DOHH2 (cell line): Measurements from ENCODE around the gene GBGT1.

Experiments
- CTCF ChIP-seq: fragments of 200-600 bp; sonication (generic); IDR thresholded peaks from one replicate; pipeline ENCODE4 v1.5.1; 2014; ENCODE audit warnings: antibody characterized with exemption, mild to moderate bottlenecking, low read depth, low read length; ENCODE audit not compliant: poor library complexity, severe bottlenecking
- EZH2phosphoT487 ChIP-seq: fragments of 200-600 bp; sonication (generic); IDR thresholded peaks from 2 replicates; pipeline ENCODE4 v1.6.1; 2017; ENCODE audit warnings: borderline replicate concordance, mild to moderate bottlenecking, antibody characterized with exemption, low read length, moderate library complexity, mixed read lengths

- TF ChIP-seq CTCF (no peak), EZH2phosphoT487 (no peak)
Measured at GRCh38 chr9:133140174-133140505, 23.6 kb downstream of the GBGT1 start.
